NCI-H2196 treated with DMSO at 0.1 percent for 48 hours (cell line): ENCODE measurements around the gene MS4A12.
"Not testable (repeated sequence)": the region's sequence is repeated elsewhere in the genome, so short reads cannot be mapped to it uniquely, and the experiment has no call there.

Source experiments
- DNase-seq: peaks from one replicate; lab custom pipeline; 2025; ENCODE audit not compliant: unreplicated experiment; lab: John Stamatoyannopoulos, UW

Gene MS4A12

GRCh38 chr11:60511393-60511792, 18.8 kb downstream of the MS4A12 start:
- DNase-seq: no peak

GRCh38 chr11:60512651-60513225, 20.2 kb downstream of the MS4A12 start:
- no peak for DNase-seq

DNA sequence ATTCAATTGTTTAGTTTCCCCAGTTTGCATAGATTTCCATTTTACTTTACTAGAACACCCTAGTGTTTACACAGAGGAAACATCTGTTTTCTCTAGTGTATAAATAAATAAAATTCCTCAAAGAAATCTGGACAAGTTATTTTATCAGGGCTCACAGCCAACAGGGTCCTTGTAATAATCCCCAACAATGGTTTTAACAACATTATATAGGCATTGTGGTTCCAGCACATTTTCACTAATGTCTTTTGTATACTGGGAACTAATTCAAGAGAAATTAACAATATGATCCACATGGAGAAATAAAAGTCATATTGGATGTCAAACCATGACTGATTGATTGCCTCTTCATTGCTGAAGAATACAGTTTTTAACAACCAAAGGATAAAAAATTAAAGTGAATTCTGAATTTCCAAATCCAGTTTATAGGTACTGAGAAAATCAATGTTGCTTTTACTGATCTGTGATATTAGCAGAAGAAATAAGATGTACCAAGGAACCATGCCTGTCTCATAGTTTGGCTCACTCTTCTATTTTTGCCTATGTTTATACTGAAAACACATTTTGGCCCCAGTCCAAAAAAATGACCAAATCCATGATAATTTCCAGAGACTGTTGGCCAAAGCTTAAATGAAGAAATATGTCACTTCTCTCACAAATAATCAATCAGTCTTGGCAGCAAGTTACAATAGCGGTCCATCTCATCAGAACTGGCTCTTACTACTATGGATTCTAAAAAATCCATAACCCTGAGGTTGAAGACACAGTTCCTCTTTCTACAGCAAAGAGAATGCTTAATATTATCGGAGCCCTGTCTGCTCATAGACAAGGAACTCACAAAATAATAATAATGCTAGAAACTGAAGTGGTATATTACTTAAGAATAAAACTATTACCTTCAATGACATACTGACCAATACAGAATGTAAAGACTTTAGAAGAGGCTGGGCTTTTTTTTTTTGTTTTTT, 21.2 kb downstream of the MS4A12 start:
- DNase-seq: no peak

DNA sequence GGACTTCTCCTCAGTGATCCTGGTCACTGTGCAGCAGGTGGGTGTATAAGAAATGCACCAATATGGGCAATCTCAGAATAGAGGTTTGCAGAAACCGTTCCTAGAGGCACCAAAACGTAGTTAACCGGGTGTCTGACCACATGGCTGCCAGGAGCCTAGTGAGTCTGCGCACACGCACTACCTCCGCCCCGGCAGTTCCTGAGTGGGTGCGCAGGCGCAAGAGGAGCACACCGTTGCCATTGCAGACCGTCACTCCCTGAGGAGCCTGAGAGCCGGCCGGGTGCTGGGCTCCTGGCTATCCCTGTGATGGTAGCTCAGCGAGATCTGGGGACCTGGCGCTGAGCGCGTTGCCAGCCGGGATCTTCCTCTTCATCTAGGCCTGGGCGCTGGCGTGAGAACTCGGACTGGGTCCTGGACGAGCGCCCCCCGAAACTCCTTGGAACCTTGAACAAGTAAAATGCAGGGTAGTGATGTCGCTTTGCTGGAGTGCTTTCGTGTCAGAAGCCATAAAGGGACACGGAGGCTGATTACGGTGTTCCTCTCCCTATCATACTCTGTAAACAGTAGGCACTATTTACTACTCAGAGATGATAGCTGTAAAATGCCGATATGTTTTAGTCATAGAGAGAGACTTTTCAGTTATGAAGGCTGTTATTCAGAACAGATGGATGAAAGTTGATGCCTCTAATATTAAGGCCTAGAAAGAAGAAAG, 22.7 kb downstream of the MS4A12 start, which contains the start of gene MS4A13:
TSS of gene MS4A13 (plus strand) at position 249 of the 712 bp plus-strand sequence. CDS start 2,692 bp downstream, outside the sequence.
- no peak for DNase-seq

DNA sequence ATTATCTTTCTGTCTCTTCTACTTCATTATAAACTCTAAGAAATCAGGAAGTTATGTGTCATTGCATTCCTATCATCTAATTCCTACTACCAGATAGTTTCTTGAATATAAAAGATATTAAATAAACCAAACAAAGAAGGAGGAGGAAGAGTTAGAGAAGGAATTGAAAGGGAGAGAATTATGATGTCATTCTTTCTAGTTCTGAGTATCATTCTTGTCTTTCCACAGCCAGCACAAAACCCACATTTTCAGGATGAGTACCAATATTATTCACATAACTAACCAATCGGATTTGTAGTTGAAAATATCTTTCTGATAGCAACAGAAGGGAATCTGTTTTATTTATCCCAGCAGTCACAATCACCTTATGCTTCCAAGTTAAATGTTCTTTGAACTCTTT, 35.9 kb downstream of the MS4A12 start:
- DNase-seq: no peak

DNA sequence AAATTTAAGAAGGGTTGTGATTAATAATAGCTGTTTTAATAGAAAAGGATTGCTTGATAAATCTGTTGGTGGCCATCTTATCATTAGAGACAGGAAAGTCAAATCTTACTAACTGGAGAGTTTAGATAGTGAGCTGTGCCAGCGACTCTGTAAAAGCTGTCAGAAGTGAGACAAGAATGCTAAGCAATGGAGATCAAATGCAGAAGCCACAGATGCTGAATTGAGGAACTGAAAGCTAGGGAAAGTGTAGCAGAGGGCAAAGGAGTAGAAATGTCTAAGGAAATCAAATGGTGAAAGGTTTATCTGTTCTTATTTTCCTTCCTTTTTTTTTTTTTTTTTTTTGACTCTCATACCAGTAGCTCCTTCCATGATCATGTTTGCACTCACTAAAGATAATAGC, 36.4 kb downstream of the MS4A12 start:
- no peak for DNase-seq

DNA sequence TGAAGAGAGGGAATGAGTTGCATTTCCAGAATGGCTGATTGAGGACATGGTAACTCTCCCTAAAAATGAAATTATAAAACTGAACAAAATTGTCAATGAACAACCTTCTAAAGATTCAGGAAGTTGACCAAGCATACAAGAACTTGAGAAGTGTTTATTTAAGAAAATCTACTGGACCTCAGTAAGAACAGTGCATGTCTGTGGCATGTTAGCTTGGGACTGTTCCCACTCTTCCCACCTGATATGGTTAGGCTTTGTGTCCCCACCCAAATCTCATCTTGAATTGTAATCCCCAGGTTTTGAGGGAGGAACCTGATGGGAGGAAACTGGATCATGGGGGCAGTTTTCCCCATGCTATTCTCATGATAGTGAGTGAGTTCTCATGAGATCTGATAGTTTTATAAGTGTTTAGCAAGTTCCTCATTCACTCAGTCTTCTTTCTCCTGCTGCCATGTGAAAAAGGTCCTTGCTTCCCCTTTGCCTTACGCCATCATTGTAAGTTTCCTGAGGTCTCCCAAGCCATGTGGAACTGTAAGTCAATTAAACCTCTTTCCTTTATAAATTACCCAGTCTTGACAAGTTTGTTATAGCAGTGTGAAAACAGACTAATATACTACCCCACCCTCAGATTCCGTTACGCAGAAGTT, 38.0 kb downstream of the MS4A12 start:
- DNase-seq: no peak

DNA sequence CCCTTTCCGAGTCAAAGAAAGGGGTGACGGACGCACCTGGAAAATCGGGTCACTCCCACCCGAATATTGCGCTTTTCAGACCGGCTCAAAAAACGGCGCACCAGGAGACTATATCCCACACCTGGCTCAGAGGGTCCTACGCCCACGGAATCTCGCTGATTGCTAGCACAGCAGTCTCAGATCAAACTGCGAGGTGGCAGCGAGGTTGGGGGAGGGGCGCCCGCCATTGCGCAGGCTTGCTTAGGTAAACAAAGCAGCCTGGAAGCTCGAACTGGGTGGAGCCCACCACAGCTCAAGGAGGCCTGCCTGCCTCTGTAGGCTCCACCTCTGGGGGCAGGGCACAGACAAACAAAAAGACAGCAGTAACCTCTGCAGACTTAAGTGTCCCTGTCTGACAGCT, 39.8 kb downstream of the MS4A12 start:
- not testable (repeated sequence) for DNase-seq

DNA sequence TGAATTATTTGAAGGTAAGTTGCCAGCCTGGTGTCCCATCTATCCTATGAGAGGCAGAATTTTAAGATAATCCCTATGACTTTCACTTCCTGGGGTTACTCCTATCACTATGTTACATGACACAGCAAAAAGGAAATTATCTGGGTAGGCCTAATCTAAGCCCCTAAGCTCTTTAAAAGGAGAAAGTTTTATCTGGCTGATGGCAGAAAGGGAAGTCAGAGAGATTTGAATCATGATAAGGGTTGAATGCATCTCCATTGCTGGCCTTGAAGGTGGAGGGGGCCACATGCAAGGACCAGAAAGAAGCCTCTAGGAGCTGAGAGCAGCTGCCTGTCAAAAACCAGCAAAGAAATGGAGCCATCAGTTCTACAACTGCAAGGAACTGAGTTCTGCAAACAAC, 46.0 kb downstream of the MS4A12 start:
- DNase-seq: not testable (repeated sequence)

DNA sequence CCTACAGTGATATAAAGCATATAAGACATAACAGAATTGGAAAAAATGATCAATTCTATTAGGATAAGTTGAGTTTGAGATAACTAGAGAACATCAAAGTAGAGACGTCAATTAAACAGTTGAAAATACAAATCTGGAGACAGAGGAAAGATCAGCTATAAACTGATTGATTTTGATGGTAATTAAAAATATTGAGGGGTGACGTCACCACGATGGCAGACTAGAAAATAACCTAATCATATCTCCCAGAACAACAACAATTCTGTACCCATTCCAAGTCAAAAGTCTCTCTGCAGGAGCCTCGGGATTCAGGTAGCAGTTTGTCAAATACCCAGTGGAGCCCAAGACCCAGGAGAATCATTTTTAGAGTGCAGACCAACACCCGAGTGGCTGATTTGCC, 51.5 kb downstream of the MS4A12 start:
- no peak for DNase-seq
